ENCODE results near the gene HYAL2.
A peak's percentile ranks its signal among the peaks of the same experiment; 100 is the strongest.

The HYAL2 gene

GRCh38 chr3:50350527-50351322 is 28.2 kb upstream of the HYAL2 start, which contains the start of the genes CYB561D2 and NPRL2 (continued):
- TF ChIP-seq ZNF266 (tag by site-specific recombination; IDR thresholded peaks at IDR 0.05; ENCODE audit: low read depth): no peak
- TF ChIP-seq HIC1 (tag by site-specific recombination; IDR thresholded peaks at IDR 0.05): peak; percentile 92
- TF ChIP-seq, protein P1, sequence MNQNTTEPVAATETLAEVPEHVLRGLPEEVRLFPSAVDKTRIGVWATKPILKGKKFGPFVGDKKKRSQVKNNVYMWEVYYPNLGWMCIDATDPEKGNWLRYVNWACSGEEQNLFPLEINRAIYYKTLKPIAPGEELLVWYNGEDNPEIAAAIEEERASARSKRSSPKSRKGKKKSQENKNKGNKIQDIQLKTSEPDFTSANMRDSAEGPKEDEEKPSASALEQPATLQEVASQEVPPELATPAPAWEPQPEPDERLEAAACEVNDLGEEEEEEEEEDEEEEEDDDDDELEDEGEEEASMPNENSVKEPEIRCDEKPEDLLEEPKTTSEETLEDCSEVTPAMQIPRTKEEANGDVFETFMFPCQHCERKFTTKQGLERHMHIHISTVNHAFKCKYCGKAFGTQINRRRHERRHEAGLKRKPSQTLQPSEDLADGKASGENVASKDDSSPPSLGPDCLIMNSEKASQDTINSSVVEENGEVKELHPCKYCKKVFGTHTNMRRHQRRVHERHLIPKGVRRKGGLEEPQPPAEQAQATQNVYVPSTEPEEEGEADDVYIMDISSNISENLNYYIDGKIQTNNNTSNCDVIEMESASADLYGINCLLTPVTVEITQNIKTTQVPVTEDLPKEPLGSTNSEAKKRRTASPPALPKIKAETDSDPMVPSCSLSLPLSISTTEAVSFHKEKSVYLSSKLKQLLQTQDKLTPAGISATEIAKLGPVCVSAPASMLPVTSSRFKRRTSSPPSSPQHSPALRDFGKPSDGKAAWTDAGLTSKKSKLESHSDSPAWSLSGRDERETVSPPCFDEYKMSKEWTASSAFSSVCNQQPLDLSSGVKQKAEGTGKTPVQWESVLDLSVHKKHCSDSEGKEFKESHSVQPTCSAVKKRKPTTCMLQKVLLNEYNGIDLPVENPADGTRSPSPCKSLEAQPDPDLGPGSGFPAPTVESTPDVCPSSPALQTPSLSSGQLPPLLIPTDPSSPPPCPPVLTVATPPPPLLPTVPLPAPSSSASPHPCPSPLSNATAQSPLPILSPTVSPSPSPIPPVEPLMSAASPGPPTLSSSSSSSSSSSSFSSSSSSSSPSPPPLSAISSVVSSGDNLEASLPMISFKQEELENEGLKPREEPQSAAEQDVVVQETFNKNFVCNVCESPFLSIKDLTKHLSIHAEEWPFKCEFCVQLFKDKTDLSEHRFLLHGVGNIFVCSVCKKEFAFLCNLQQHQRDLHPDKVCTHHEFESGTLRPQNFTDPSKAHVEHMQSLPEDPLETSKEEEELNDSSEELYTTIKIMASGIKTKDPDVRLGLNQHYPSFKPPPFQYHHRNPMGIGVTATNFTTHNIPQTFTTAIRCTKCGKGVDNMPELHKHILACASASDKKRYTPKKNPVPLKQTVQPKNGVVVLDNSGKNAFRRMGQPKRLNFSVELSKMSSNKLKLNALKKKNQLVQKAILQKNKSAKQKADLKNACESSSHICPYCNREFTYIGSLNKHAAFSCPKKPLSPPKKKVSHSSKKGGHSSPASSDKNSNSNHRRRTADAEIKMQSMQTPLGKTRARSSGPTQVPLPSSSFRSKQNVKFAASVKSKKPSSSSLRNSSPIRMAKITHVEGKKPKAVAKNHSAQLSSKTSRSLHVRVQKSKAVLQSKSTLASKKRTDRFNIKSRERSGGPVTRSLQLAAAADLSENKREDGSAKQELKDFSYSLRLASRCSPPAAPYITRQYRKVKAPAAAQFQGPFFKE (tag by site-specific recombination; IDR thresholded peaks at IDR 0.05; ENCODE audit: borderline replicate concordance): no peak
- TF ChIP-seq SCRT1 (tag by site-specific recombination; IDR thresholded peaks at IDR 0.05; ENCODE audit: borderline replicate concordance): no peak
- TF ChIP-seq SETDB1 (IDR thresholded peaks at IDR 0.05; ENCODE audit: insufficient read length, low read length): peak; percentile 10
- no peak for TF ChIP-seq ZNF623 (tag by site-specific recombination; IDR thresholded peaks at IDR 0.05)
- TF ChIP-seq, protein P2, sequence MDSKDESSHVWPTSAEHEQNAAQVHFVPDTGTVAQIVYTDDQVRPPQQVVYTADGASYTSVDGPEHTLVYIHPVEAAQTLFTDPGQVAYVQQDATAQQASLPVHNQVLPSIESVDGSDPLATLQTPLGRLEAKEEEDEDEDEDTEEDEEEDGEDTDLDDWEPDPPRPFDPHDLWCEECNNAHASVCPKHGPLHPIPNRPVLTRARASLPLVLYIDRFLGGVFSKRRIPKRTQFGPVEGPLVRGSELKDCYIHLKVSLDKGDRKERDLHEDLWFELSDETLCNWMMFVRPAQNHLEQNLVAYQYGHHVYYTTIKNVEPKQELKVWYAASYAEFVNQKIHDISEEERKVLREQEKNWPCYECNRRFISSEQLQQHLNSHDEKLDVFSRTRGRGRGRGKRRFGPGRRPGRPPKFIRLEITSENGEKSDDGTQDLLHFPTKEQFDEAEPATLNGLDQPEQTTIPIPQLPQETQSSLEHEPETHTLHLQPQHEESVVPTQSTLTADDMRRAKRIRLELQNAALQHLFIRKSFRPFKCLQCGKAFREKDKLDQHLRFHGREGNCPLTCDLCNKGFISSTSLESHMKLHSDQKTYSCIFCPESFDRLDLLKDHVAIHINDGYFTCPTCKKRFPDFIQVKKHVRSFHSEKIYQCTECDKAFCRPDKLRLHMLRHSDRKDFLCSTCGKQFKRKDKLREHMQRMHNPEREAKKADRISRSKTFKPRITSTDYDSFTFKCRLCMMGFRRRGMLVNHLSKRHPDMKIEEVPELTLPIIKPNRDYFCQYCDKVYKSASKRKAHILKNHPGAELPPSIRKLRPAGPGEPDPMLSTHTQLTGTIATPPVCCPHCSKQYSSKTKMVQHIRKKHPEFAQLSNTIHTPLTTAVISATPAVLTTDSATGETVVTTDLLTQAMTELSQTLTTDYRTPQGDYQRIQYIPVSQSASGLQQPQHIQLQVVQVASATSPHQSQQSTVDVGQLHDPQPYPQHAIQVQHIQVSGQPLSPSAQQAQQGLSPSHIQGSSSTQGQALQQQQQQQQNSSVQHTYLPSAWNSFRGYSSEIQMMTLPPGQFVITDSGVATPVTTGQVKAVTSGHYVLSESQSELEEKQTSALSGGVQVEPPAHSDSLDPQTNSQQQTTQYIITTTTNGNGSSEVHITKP (tag by site-specific recombination; IDR thresholded peaks at IDR 0.05): 0 out of 2 replicates have a peak, but pooled peaks have one; percentile 45
- TF ChIP-seq, protein P3, sequence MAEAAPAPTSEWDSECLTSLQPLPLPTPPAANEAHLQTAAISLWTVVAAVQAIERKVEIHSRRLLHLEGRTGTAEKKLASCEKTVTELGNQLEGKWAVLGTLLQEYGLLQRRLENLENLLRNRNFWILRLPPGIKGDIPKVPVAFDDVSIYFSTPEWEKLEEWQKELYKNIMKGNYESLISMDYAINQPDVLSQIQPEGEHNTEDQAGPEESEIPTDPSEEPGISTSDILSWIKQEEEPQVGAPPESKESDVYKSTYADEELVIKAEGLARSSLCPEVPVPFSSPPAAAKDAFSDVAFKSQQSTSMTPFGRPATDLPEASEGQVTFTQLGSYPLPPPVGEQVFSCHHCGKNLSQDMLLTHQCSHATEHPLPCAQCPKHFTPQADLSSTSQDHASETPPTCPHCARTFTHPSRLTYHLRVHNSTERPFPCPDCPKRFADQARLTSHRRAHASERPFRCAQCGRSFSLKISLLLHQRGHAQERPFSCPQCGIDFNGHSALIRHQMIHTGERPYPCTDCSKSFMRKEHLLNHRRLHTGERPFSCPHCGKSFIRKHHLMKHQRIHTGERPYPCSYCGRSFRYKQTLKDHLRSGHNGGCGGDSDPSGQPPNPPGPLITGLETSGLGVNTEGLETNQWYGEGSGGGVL (tag by site-specific recombination; IDR thresholded peaks at IDR 0.05): no peak
- TF ChIP-seq ZFP3 (tag by site-specific recombination; IDR thresholded peaks at IDR 0.05; ENCODE audit: low read depth): no peak
- TF ChIP-seq, protein P4, sequence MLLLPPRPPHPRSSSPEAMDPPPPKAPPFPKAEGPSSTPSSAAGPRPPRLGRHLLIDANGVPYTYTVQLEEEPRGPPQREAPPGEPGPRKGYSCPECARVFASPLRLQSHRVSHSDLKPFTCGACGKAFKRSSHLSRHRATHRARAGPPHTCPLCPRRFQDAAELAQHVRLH (tag by site-specific recombination; IDR thresholded peaks at IDR 0.05): peak; percentile 77; the same call in 1 of the 2 replicates
- TF ChIP-seq, protein P5, sequence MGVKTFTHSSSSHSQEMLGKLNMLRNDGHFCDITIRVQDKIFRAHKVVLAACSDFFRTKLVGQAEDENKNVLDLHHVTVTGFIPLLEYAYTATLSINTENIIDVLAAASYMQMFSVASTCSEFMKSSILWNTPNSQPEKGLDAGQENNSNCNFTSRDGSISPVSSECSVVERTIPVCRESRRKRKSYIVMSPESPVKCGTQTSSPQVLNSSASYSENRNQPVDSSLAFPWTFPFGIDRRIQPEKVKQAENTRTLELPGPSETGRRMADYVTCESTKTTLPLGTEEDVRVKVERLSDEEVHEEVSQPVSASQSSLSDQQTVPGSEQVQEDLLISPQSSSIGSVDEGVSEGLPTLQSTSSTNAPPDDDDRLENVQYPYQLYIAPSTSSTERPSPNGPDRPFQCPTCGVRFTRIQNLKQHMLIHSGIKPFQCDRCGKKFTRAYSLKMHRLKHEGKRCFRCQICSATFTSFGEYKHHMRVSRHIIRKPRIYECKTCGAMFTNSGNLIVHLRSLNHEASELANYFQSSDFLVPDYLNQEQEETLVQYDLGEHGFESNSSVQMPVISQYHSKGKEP (tag by site-specific recombination; IDR thresholded peaks at IDR 0.05): no peak
- TF ChIP-seq HOXA7 (CRISPR knock-in tag; IDR thresholded peaks at IDR 0.05; ENCODE audit: borderline replicate concordance): no peak
- no peak for TF ChIP-seq ZNF112 (tag by site-specific recombination; IDR thresholded peaks at IDR 0.05)
- TF ChIP-seq, protein P6, sequence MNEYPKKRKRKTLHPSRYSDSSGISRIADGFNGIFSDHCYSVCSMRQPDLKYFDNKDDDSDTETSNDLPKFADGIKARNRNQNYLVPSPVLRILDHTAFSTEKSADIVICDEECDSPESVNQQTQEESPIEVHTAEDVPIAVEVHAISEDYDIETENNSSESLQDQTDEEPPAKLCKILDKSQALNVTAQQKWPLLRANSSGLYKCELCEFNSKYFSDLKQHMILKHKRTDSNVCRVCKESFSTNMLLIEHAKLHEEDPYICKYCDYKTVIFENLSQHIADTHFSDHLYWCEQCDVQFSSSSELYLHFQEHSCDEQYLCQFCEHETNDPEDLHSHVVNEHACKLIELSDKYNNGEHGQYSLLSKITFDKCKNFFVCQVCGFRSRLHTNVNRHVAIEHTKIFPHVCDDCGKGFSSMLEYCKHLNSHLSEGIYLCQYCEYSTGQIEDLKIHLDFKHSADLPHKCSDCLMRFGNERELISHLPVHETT (tag by site-specific recombination; IDR thresholded peaks at IDR 0.05): no peak; the same call in 1 of the 2 replicates
- no peak for TF ChIP-seq ZNF654 (tag by site-specific recombination; IDR thresholded peaks at IDR 0.05; ENCODE audit: low read depth)
- TF ChIP-seq GLI4 (tag by site-specific recombination; IDR thresholded peaks at IDR 0.05): no peak
- TF ChIP-seq PRDM1 (tag by site-specific recombination; IDR thresholded peaks at IDR 0.05): no peak
- TF ChIP-seq ZBTB21 (tag by site-specific recombination; IDR thresholded peaks at IDR 0.05): peak; percentile 65; the same call in 1 of the 2 replicates
- TF ChIP-seq ZBTB20 (tag by site-specific recombination; IDR thresholded peaks at IDR 0.05): peak; percentile 78; the same call in 1 of the 2 replicates
- TF ChIP-seq ZNF394 (tag by site-specific recombination; IDR thresholded peaks at IDR 0.05; ENCODE audit: borderline replicate concordance): peak; percentile 97
- TF ChIP-seq ZNF157 (tag by site-specific recombination; IDR thresholded peaks at IDR 0.05): no peak
